ENCODE results near the gene KCNH5.

DNA sequence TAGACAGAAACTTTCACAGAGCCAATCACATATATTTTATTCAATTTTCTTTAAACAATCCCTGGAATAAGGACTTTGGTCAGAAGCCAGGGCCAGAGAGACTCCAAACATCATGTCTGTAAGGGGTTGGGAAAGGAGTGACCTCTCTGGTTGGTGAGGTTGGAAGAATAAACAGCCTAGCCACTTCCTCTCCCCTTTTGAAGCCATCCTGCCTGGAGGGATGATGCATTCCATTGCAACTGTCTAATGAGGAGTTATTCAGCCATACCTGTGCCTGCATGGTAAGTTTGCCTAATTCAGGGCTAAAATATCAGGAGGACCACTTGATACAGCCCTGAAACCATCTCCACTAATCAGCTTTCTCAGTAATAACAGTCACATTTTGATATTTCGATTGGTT is 299.8 kb downstream of the KCNH5 start:
- TF ChIP-seq, protein P1, sequence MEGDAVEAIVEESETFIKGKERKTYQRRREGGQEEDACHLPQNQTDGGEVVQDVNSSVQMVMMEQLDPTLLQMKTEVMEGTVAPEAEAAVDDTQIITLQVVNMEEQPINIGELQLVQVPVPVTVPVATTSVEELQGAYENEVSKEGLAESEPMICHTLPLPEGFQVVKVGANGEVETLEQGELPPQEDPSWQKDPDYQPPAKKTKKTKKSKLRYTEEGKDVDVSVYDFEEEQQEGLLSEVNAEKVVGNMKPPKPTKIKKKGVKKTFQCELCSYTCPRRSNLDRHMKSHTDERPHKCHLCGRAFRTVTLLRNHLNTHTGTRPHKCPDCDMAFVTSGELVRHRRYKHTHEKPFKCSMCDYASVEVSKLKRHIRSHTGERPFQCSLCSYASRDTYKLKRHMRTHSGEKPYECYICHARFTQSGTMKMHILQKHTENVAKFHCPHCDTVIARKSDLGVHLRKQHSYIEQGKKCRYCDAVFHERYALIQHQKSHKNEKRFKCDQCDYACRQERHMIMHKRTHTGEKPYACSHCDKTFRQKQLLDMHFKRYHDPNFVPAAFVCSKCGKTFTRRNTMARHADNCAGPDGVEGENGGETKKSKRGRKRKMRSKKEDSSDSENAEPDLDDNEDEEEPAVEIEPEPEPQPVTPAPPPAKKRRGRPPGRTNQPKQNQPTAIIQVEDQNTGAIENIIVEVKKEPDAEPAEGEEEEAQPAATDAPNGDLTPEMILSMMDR (IDR thresholded peaks at IDR 0.05), result no peak
- no peak for TF ChIP-seq EP300 (IDR thresholded peaks at IDR 0.05; ENCODE audit: low read depth)
- TF ChIP-seq POLR2A (IDR thresholded peaks at IDR 0.05), result no peak
